Kidney (tissue), 14 donors: ENCODE results near the gene ANKRA2. TPM values are rescaled to one million over a fixed set of nuclear protein-coding genes. Genes with fewer than 3 reads are reported as not detected.

ENCODE experiments used
- DNase-seq, 5 donors: peaks; one replicate each; pipeline ENCODE4 v3.0.0-alpha.2; 2013 to 2020
- FAIRE-seq: peaks from 2 replicates; lab custom pipeline; 2012; peaks lifted over from hg19 to GRCh38; lab: Jason Lieb, UNC
- H3K27ac ChIP-seq, 2 donors: one replicate each; pipeline ENCODE4 v1.7.0; 2013; ENCODE audit warnings: low read depth in 2 of 2, low read length in 2 of 2, inconsistent platforms in 1 of 2
- H3K27me3 ChIP-seq: one replicate; pipeline ENCODE4 v1.7.1; 2013; ENCODE audit warnings: low read length, inconsistent platforms; ENCODE audit not compliant: control insufficient read depth, insufficient read depth
- H3K36me3 ChIP-seq, 3 donors: one replicate each; pipeline versions ENCODE4 v1.7.0 to v1.7.1; 2013; ENCODE audit warnings: low read length in 3 of 3, control low read depth in 1 of 3, inconsistent platforms in 1 of 3; ENCODE audit not compliant: insufficient read depth in 3 of 3, control insufficient read depth in 2 of 3
- H3K4me1 ChIP-seq, 3 donors: one replicate each; pipeline versions ENCODE4 v1.7.0 to v1.7.1; 2013; ENCODE audit warnings: low read length in 3 of 3, inconsistent platforms in 1 of 3, low read depth in 1 of 3; ENCODE audit not compliant: control insufficient read depth in 2 of 3, insufficient read depth in 2 of 3
- H3K4me3 ChIP-seq, 3 donors: one replicate each; pipeline versions ENCODE4 v1.7.0 to v1.8.1; 2013; ENCODE audit warnings: low read length in 3 of 3, control low read depth in 1 of 3, inconsistent platforms in 1 of 3
- H3K9ac ChIP-seq, 3 donors: one replicate each; pipeline versions ENCODE4 v1.7.0 to v1.7.1; 2013; ENCODE audit warnings: low read length in 3 of 3, control low read depth in 1 of 3, inconsistent platforms in 1 of 3
- H3K9me3 ChIP-seq, 3 donors: one replicate each; pipeline versions ENCODE4 v1.7.0 to v1.7.1; 2013; ENCODE audit warnings: low read length in 3 of 3, control low read depth in 1 of 3, inconsistent platforms in 1 of 3; ENCODE audit not compliant: control insufficient read depth in 2 of 3, insufficient read depth in 1 of 3
- intact Hi-C: fragments of 100-400 bp; cut with DNase I; formaldehyde crosslinking; loops from one replicate; pipeline ENCODE4 v1.11.1; 2022
- polyA plus RNA-seq: library from polyadenylated mRNA; stranded (reverse); fragments of 350-450 nt; fragmentation: Illumina TruSeq; extraction: RNeasy Lipid Tissue Mini Kit (QIAGEN cat#74804); gene quantifications from one replicate; pipeline ENCODE4 v1.2.3, GENCODE V29; 2014; ENCODE audit warnings: low read depth, low replicate concordance; ENCODE audit not compliant: insufficient read depth
- total RNA-seq: library from RNA; stranded (reverse); fragmentation: NEBNext Ultra II Directional; extraction: Animal tissue kit (Norgen Biotek cat#: 25700); gene quantifications from one replicate; pipeline ENCODE4 v1.2.1, GENCODE V29; 2021
- TF ChIP-seq, protein P1 (sequence below): IDR thresholded peaks from 3 replicates; pipeline ENCODE4 v1.5.1; 2012; ENCODE audit warnings: mild to moderate bottlenecking, moderate library complexity, borderline replicate concordance; ENCODE audit not compliant: insufficient read depth; ENCODE audit errors: extremely low read depth
- donor health status: control.
- donor health status: control.
- donor health status: control.
- donor health status: control.
- donor health status: control.
- donor health status: DM: yes; HTN: yes; CAD: no.
- donor health status: Normal renal cell carcinoma (clear cell type).

The ANKRA2 gene
- total and polyA plus RNA-seq, 2 donors from 2014 or later: 8.4 to 22.3 TPM

DNA sequence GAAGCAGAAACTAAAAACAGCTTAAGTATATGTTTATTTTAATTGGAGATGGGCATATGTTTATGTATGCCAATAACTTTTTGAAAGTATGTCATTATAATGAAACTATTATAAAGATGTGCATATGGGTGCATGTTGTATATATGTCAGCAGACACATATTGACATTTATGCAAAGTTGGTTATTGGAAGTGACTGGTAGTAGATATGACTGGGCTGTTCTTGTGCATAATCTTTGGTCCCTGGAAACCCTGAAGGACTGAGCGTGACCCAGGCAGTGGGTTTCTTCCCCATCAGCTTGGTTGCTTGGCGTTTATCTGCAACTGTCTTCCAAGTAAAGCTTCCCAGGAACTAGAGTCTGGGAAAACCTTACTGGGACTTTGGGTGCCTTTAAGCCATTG is 25.7 kb downstream of the ANKRA2 start:
- H3K4me3 ChIP-seq: no peak overlapping the region
- intact Hi-C loops: no loop called here
- H3K4me1 ChIP-seq: no peaks in the 10 kb centered on the region
- H3K9ac ChIP-seq: no peak overlapping the region
- no peaks in the 10 kb centered on the region for H3K9me3 ChIP-seq
- DNase-seq (no peak), FAIRE-seq (no peak)
- H3K36me3 ChIP-seq: no peaks in the 10 kb centered on the region
- TF ChIP-seq, protein P1, sequence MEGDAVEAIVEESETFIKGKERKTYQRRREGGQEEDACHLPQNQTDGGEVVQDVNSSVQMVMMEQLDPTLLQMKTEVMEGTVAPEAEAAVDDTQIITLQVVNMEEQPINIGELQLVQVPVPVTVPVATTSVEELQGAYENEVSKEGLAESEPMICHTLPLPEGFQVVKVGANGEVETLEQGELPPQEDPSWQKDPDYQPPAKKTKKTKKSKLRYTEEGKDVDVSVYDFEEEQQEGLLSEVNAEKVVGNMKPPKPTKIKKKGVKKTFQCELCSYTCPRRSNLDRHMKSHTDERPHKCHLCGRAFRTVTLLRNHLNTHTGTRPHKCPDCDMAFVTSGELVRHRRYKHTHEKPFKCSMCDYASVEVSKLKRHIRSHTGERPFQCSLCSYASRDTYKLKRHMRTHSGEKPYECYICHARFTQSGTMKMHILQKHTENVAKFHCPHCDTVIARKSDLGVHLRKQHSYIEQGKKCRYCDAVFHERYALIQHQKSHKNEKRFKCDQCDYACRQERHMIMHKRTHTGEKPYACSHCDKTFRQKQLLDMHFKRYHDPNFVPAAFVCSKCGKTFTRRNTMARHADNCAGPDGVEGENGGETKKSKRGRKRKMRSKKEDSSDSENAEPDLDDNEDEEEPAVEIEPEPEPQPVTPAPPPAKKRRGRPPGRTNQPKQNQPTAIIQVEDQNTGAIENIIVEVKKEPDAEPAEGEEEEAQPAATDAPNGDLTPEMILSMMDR: no peak
- H3K27me3 ChIP-seq: no peaks in the 10 kb centered on the region
- H3K27ac ChIP-seq: no peak overlapping the region

DNA sequence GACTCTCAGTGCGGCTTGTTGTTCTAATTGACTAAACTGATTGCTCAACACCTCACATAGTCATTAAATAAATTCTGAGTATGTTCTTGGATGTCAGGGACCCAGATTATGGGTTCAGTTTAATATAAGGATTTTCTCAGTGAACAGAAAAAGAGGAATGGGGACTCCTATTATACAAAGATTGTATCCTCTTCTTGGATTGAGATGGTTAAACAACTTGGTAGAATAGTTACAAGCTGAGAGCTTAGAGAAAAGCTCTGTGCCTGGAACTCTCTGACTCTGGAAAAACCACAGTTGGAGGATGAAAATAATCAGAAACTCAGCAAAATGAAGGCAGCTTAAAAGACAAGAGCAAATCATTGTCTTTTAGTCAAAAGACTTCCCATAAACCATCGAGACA is 30.5 kb downstream of the ANKRA2 start:
- TF ChIP-seq, protein P1: no peak
- FAIRE-seq (no peak), DNase-seq (no peak)
- no peak overlapping the region for H3K4me3 ChIP-seq
- no peaks in the 10 kb centered on the region for H3K9me3 ChIP-seq
- intact Hi-C loops: no loop called here
- H3K36me3 ChIP-seq: no peaks in the 10 kb centered on the region
- no peak overlapping the region for H3K27ac ChIP-seq
- no peak overlapping the region for H3K9ac ChIP-seq
- no peaks in the 10 kb centered on the region for H3K27me3 ChIP-seq
- H3K4me1 ChIP-seq: no peaks in the 10 kb centered on the region

DNA sequence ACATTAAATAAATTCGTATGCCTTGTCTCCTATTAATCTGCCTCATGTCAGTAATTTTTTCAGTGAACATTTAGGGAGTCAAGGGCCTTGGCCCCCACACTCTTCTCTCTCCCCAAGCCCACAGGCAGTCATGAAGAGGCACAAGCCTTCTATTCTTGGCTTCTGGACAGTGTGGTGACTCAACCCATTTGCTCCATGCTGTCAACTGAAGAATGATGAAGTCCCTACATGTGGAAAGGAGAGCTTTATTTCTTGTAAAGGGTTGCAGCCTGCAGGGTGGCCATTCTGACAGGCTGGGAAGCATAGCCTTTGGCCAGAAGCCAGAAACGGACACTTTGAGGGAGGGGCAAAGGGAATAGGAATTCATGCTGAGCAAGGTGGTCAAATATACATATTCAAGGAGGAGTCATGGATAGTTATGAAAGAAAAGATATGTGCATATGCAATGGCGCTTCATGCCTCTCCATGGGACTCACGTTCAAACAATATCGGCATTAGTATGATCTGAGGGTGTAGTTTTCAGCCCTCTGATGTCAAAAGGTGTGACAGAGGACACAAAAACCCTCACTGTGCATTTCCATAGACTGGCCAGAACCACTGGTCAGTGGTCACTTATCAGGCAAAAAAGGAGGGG is 31.3 kb downstream of the ANKRA2 start:
- Histone ChIP-seq H3K27ac (no peak overlapping the region), H3K4me1 (no peaks in the 10 kb centered on the region), H3K9ac (no peak overlapping the region), H3K36me3 (no peaks in the 10 kb centered on the region), H3K27me3 (no peaks in the 10 kb centered on the region), H3K4me3 (no peak overlapping the region), H3K9me3 (no peaks in the 10 kb centered on the region)
- TF ChIP-seq, protein P1: no peak
- intact Hi-C loops: no loop called here
- FAIRE-seq (no peak), DNase-seq (no peak)

DNA sequence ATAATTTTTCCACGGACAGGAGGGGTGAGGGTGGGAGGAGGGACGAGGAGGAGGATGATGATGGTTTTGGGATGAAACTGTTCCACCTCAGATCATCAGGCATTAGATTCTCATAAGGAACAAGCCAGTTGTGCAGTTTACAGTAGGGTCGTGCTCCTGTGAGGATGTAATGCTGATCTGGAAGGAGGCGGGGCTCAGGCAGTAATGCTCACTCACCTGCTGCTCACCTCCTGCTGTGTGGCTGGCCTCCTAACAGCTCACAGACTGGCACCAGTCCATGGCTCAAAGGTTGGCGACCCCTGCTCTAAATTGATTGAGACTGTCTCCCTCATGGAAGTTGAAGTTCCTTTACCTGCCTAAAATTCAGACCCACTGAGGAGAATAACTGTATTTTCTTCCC is 33.2 kb downstream of the ANKRA2 start:
- Histone ChIP-seq H3K36me3 (no peaks in the 10 kb centered on the region), H3K27ac (no peak overlapping the region), H3K27me3 (no peaks in the 10 kb centered on the region), H3K4me1 (no peaks in the 10 kb centered on the region), H3K9me3 (no peaks in the 10 kb centered on the region), H3K4me3 (no peak overlapping the region), H3K9ac (no peak overlapping the region)
- intact Hi-C loops: no loop called here
- TF ChIP-seq, protein P1: no peak
- FAIRE-seq (no peak), DNase-seq (no peak)
